Measurements from ENCODE around the gene FKBP15. TPM values are rescaled to one million over a fixed set of nuclear protein-coding genes. Genes with fewer than 3 reads are reported as not detected.

Gene FKBP15
- total and polyA plus RNA-seq, 8 donors = 5.5 to 36.6 (median 13.7) TPM

GRCh38 chr9:113247640-113248039, 26.6 kb upstream of the FKBP15 start:
- intact Hi-C loops (cut with DNase I; ENCODE audit: low total_unique reads) = no loop called here
- Histone ChIP-seq H3K27me3 (no peaks in the 10 kb centered on the region), H3K36me3 (no peaks in the 10 kb centered on the region), H3K4me3 (no peak overlapping the region), H3K4me1 (no peaks in the 10 kb centered on the region), H3K27ac (no peak overlapping the region), H3K9me3 (no peaks in the 10 kb centered on the region)
- no peak for DNase-seq
- TF ChIP-seq POLR2A (IDR thresholded peaks at IDR 0.05) (no peak), POLR2AphosphoS5 (IDR thresholded peaks at IDR 0.05) (no peak)

- TF ChIP-seq EP300 (IDR thresholded peaks at IDR 0.05) (no peak), POLR2AphosphoS5 (IDR thresholded peaks at IDR 0.05) (no peak)
- DNase-seq = no peak
- H3K9me3 ChIP-seq = no peaks in the 10 kb centered on the region
- no peaks in the 10 kb centered on the region for H3K36me3 ChIP-seq
- H3K4me3 ChIP-seq = no peak overlapping the region
- H3K27me3 ChIP-seq = no peaks in the 10 kb centered on the region
- intact Hi-C loops (cut with DNase I; ENCODE audit: low total_unique reads) = no loop called here
- 87 to 92% (median 88%) methylated on average over 6 of the region's 6 CpGs for WGBS, 5 donors
- H3K27ac ChIP-seq = no peak overlapping the region
- H3K4me1 ChIP-seq = no peaks in the 10 kb centered on the region
Observed at GRCh38 chr9:113246928-113247327, 25.9 kb upstream of the FKBP15 start.

- DNase-seq = no peak
- Histone ChIP-seq H3K36me3 (no peaks in the 10 kb centered on the region), H3K4me1 (no peaks in the 10 kb centered on the region), H3K4me3 (no peak overlapping the region), H3K27ac (no peak overlapping the region), H3K27me3 (no peaks in the 10 kb centered on the region), H3K9me3 (no peaks in the 10 kb centered on the region)
- WGBS, 5 donors = 86 to 94% (median 90%) methylated on average over 4 of the region's 4 CpGs
- intact Hi-C loops (cut with DNase I; ENCODE audit: low total_unique reads) = no loop called here
- no peak for TF ChIP-seq POLR2A (IDR thresholded peaks at IDR 0.05)
- TF ChIP-seq POLR2AphosphoS5 (IDR thresholded peaks at IDR 0.05) = no peak
- TF ChIP-seq CTCF (IDR thresholded peaks at IDR 0.05) = no peak
- TF ChIP-seq EP300 (IDR thresholded peaks at IDR 0.05) = no peak
Observed at GRCh38 chr9:113245894-113246293, 24.8 kb upstream of the FKBP15 start.

DNA sequence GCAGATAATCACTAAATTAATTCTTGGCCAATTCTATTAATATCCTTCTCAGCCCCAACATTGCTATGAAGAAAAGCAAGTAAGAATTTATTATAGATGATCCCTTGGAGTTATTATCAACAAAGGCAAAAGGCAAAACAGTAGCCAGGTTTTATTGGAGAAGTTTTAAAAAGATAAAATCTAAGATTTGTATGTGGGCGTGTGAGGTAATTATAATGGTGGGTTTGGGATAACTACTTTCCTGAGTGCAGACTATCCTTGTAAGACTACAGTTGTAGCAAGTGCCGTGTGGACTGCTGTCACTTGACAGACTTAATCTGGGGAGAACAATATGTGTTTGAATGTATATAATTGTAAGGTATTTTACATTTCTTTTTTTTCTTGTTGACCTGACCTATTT, 23.5 kb upstream of the FKBP15 start:
- no peak overlapping the region for H3K27ac ChIP-seq
- H3K9me3 ChIP-seq = no peaks in the 10 kb centered on the region
- no peaks in the 10 kb centered on the region for H3K36me3 ChIP-seq
- no peak overlapping the region for H3K4me3 ChIP-seq
- no peak for DNase-seq
- 85 to 94% (median 89%) methylated on average over 2 of the region's 2 CpGs for WGBS, 5 donors
- H3K4me1 ChIP-seq = no peaks in the 10 kb centered on the region
- no peaks in the 10 kb centered on the region for H3K27me3 ChIP-seq
- no peak for TF ChIP-seq EP300 (IDR thresholded peaks at IDR 0.05)
- no peak for TF ChIP-seq POLR2AphosphoS5 (IDR thresholded peaks at IDR 0.05)
- no peak for TF ChIP-seq CTCF (IDR thresholded peaks at IDR 0.05)
- no peak for TF ChIP-seq POLR2A (IDR thresholded peaks at IDR 0.05)
- intact Hi-C loops (cut with DNase I; ENCODE audit: low total_unique reads) = no loop called here

DNA sequence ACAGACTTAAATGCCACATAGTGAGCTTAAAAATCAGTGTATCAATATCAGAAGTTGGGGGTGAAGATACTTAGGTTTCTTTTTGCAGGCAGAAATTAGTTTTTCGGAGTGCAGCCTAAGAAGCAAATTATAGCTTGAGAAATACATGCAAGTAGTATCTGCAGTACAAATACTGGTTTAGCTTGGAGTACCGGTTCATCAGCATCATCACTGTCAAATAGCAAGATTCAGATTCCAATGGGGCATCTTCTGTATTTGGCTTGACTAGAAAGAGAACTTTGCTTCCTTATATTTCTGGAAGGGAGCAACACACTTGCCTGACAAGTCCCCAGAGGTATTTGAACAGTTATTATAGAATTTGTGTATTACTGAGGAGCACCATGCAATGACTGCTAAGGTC, 20.1 kb upstream of the FKBP15 start:
- TF ChIP-seq POLR2A (IDR thresholded peaks at IDR 0.05) (no peak), EP300 (IDR thresholded peaks at IDR 0.05) (no peak)
- 93 to 97% (median 95%) methylated on average over 2 of the region's 2 CpGs for WGBS, 5 donors
- Histone ChIP-seq H3K36me3 (no peaks in the 10 kb centered on the region), H3K4me1 (peaks cover 0 to 10% (median under 1%) of the 10 kb centered on the region in 4 donors), H3K9me3 (no peaks in the 10 kb centered on the region), H3K4me3 (no peak overlapping the region), H3K27me3 (no peaks in the 10 kb centered on the region), H3K27ac (no peak overlapping the region)
- intact Hi-C loops (cut with DNase I; ENCODE audit: low total_unique reads) = no loop called here
- no peak for DNase-seq

DNA sequence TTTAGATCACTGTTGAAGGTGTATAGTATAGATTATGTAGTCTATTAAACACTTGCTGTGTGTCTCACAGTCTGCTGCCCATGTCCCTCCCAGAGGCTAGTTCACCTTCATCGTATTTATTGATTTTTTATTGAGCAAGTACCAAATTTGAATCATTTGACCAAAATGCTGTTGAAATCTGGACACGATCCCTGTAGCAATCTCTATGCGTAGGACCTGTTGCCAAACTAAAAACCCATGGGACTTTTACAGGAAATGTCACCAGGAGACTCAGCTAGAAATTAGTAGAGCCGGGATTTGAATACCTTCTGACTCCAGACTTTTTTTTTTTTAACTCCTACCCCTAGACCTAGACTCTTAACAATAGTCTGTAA, 17.8 kb upstream of the FKBP15 start:
- no peaks in the 10 kb centered on the region for H3K9me3 ChIP-seq
- WGBS, 5 donors = 73 to 82% (median 79%) methylated on average over 4 of the region's 4 CpGs
- no peak overlapping the region for H3K4me3 ChIP-seq
- no peak for DNase-seq
- no peaks in the 10 kb centered on the region for H3K27me3 ChIP-seq
- H3K27ac ChIP-seq = no peak overlapping the region
- intact Hi-C loops (cut with DNase I; ENCODE audit: low total_unique reads) = no loop called here
- peaks cover under 1 to 18% (median 8%) of the 10 kb centered on the region in 4 donors for H3K4me1 ChIP-seq
- H3K36me3 ChIP-seq = no peaks in the 10 kb centered on the region
- no peak for TF ChIP-seq EP300 (IDR thresholded peaks at IDR 0.05)
- TF ChIP-seq POLR2A (IDR thresholded peaks at IDR 0.05) = no peak
- no peak for TF ChIP-seq CTCF (IDR thresholded peaks at IDR 0.05)
- TF ChIP-seq POLR2AphosphoS5 (IDR thresholded peaks at IDR 0.05) = no peak

Measured in stomach (tissue), 9 donors.